Prostate gland (tissue), 2 donors: ENCODE results near the gene AVEN. TPM values are rescaled to one million over a fixed set of nuclear protein-coding genes. Genes with fewer than 3 reads are reported as not detected.

ENCODE experiments used
- DNase-seq: peaks from one replicate; pipeline ENCODE4 v3.0.0-alpha.2; 2019; ENCODE audit warnings: low spot score
- H3K27ac ChIP-seq, 2 donors: fragments of 200-600 bp; sonication (generic); 2 replicates each; pipeline ENCODE4 v1.5.1; 2017 to 2019
- H3K27me3 ChIP-seq: fragments of 200-600 bp; sonication (generic); replicated peaks from 2 replicates; pipeline ENCODE4 v1.5.1; 2019; ENCODE audit not compliant: insufficient read depth
- H3K36me3 ChIP-seq, 2 donors: fragments of 200-600 bp; sonication (generic); 1 replicate in 1 of 2; 2 replicates in 1 of 2; pipeline versions ENCODE4 v1.5.1 to v1.8.1; 2017 to 2019
- H3K4me1 ChIP-seq: fragments of 200-600 bp; sonication (generic); replicated peaks from 2 replicates; pipeline ENCODE4 v1.5.1; 2019
- H3K4me3 ChIP-seq, 2 donors: fragments of 200-600 bp; sonication (generic); 2 replicates each; pipeline ENCODE4 v1.5.1; 2017 to 2019
- H3K9me3 ChIP-seq: fragments of 200-600 bp; sonication (generic); 2 replicates; pipeline ENCODE4 v1.5.1; 2017
- CTCF ChIP-seq, 4 experiments: fragments of 200-600 bp in 2 of 4; fragments of 450-650 bp in 2 of 4; sonication (generic) in 2 of 4; IDR thresholded peaks; 1 replicate in 3 of 4; 2 replicates in 1 of 4; pipeline ENCODE4 v1.5.1; 2016 to 2019; ENCODE audit warnings: antibody characterized with exemption in 4 of 4, mild to moderate bottlenecking in 2 of 4, moderate library complexity in 2 of 4
- POLR2A ChIP-seq: fragments of 450-650 bp; IDR thresholded peaks from one replicate; pipeline ENCODE4 v1.6.1; 2016; ENCODE audit warnings: antibody characterized with exemption, mild to moderate bottlenecking
- POLR2AphosphoS5 ChIP-seq: sonication (generic); formaldehyde crosslinking; IDR thresholded peaks from one replicate; pipeline ENCODE4 v1.6.1; 2017; ENCODE audit warnings: antibody characterized with exemption
- WGBS: methylation state at CpG from one replicate; pipeline ENCODE4 v1.1.5; 2018; 5-methylcytosine and 5-hydroxymethylcytosine counted together
- intact Hi-C: fragments of 100-400 bp; cut with DNase I; formaldehyde crosslinking; loops from one replicate; pipeline ENCODE4 v1.14.2; 2022
- total RNA-seq, 2 donors: library from RNA; depleted of rRNA; stranded (reverse); fragments of >200 nt; gene quantifications; one replicate each; pipeline ENCODE4 v1.1.0, GENCODE V29; 2016

AVEN gene
- total RNA-seq, 2 donors from 2014 or later = 11.9 to 21.6 TPM

- 61% methylated on average over 1 of the region's 1 CpG for WGBS
- Histone ChIP-seq H3K9me3 (no peaks in the 10 kb centered on the region), H3K27ac (no peak overlapping the region), H3K27me3 (no peaks in the 10 kb centered on the region), H3K4me1 (no peaks in the 10 kb centered on the region), H3K4me3 (no peak overlapping the region), H3K36me3 (no peaks in the 10 kb centered on the region)
- no peak for TF ChIP-seq POLR2A
- no peak for TF ChIP-seq POLR2AphosphoS5
- TF ChIP-seq CTCF (IDR thresholded peaks at IDR 0.05) = no peak
- no peak for DNase-seq
- intact Hi-C loops = no loop called here
Measured at GRCh38 chr15:33859992-33860545, 178.9 kb downstream of the AVEN start.

DNA sequence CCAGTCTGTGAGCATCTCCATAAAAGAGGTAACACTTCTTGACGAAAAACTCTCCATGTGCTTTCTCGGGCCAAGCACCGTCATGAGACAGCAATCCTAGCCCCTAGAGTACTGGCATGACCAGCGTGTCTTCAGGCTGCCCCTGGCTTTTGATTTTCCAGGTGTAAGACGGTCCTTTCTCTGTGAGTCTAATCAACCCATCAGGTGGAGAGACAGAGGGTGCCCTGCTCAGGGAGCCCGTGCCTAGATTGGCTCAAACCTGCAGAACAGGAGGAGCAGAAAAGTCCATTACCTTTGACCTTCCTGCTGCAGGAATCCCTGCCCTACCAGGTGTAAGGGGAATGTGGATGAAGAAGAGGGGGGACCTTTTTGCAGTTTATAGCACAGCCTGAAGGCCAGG lies 180.2 kb downstream of the AVEN start:
- Histone ChIP-seq H3K9me3 (no peaks in the 10 kb centered on the region), H3K4me3 (no peak overlapping the region), H3K27ac (no peak overlapping the region), H3K27me3 (no peaks in the 10 kb centered on the region), H3K4me1 (no peaks in the 10 kb centered on the region), H3K36me3 (no peaks in the 10 kb centered on the region)
- WGBS = 89% methylated on average over 6 of the region's 6 CpGs
- intact Hi-C loops = no loop called here
- TF ChIP-seq POLR2AphosphoS5 (no peak), CTCF (IDR thresholded peaks at IDR 0.05) (no peak), POLR2A (no peak)
- DNase-seq = no peak

GRCh38 chr15:33857726-33858125 lies 181.3 kb downstream of the AVEN start:
- Histone ChIP-seq H3K4me1 (no peaks in the 10 kb centered on the region), H3K27ac (no peak overlapping the region), H3K4me3 (no peak overlapping the region), H3K27me3 (no peaks in the 10 kb centered on the region), H3K9me3 (no peaks in the 10 kb centered on the region), H3K36me3 (no peaks in the 10 kb centered on the region)
- 94% methylated on average over 13 of the region's 13 CpGs for WGBS
- no peak for DNase-seq
- no peak for TF ChIP-seq POLR2A
- TF ChIP-seq CTCF (IDR thresholded peaks at IDR 0.05) = no peak
- TF ChIP-seq POLR2AphosphoS5 = no peak
- intact Hi-C loops = no loop called here

- intact Hi-C loops = no loop called here
- Histone ChIP-seq H3K27me3 (no peaks in the 10 kb centered on the region), H3K4me3 (no peak overlapping the region), H3K36me3 (no peaks in the 10 kb centered on the region), H3K27ac (no peak overlapping the region), H3K4me1 (no peaks in the 10 kb centered on the region), H3K9me3 (no peaks in the 10 kb centered on the region)
- no peak for DNase-seq
- 93% methylated on average over 2 of the region's 2 CpGs for WGBS
- TF ChIP-seq POLR2A (no peak), CTCF (IDR thresholded peaks at IDR 0.05) (no peak)
Measured at GRCh38 chr15:33852570-33852969, 186.4 kb downstream of the AVEN start.

- H3K27ac ChIP-seq = no peak overlapping the region
- no peak for TF ChIP-seq POLR2AphosphoS5
- no peak for TF ChIP-seq POLR2A
- no peak for TF ChIP-seq CTCF (IDR thresholded peaks at IDR 0.05)
Measured at GRCh38 chr15:33852094-33852493, 186.9 kb downstream of the AVEN start.

More at GRCh38 chr15:33852094-33852493, 186.9 kb downstream of the AVEN start:
- no peaks in the 10 kb centered on the region for H3K9me3 ChIP-seq
- no peaks in the 10 kb centered on the region for H3K27me3 ChIP-seq
- H3K4me1 ChIP-seq = no peaks in the 10 kb centered on the region
- no peak for DNase-seq
- H3K36me3 ChIP-seq = no peaks in the 10 kb centered on the region
- 77% methylated on average over 1 of the region's 1 CpG for WGBS
- no peak overlapping the region for H3K4me3 ChIP-seq
- intact Hi-C loops = no loop called here
